ENCODE data around the gene ITGB2.

The ITGB2 gene

GRCh38 chr21:44920694-44921604 is at the start of gene ITGB2:
Gene ITGB2, minus strand, starts transcription at chr21:44920899. Its CDS starts 10,117 bp downstream, at chr21:44910782.
- DNase-seq, result peak; percentile 48

DNA sequence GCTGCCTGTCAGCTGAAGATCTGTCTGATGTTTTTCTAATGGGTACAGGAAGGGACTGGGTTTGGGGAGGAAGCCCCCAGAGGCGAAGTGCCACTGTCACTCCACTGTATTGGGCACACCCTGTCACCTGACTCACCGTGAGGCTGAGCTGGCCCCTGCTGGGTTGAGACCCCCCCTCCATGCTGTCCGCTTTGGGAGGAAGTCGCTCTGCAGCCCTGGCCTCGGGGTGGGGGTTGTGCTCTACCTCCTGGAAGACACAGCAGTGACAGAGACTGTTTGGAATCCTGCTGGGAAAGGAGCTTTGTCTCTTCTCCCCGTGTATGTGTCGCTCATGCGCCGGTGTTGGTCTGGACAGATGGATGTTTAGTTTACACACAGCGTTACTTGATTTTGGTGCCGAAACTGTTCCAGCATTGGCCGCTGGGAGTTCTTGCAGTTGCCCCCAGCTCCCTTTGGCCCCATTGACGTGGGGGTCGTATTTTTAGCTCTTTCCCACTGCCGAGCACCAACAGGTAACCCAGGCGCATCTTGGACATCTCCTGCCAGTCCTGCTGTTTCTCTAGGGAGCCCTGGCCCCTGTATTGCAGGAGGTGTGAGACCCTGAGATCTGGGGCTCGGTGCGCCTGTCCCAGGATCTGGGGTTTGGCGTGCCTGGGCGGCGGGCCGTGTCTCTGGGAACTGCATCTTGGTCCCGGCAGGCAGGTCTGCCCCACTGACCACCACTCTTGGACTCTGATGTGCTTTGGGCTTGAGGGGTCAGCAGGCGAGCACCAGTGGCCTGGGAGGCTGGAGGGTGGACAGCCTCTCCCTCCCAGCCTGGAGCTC is 49.4 kb upstream of the ITGB2 start:
- DNase-seq, result no peak

DNA sequence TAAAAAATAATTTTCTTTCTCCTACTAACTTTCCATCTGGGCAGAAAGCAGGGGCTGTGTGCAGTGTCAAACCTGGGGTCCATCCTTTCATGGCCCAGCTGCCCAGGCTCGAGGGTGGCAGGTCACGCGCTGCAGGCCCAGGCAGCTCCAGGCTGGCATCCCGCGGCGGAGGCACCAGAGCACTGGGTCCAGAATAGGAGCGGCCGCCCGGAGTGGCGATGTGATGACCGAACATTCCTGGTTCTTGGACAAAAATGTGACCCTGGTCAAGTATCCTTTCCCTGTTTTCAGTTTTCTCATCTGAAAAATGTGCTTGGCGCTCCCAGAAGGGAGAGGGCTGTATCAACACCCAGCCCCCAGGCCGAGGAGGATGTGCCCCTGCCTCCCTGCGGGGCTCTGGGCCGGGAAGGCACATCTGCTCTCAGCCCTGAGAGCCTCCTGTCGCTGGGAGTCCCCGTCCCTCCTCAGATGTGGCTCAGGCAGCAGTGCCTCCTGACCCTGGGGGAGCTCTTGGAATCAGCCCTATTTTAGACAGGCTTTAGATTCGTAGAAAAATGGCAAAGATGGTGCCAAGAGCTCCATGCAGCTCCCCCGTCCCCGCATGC is 48.5 kb upstream of the ITGB2 start:
- no peak for DNase-seq

DNA sequence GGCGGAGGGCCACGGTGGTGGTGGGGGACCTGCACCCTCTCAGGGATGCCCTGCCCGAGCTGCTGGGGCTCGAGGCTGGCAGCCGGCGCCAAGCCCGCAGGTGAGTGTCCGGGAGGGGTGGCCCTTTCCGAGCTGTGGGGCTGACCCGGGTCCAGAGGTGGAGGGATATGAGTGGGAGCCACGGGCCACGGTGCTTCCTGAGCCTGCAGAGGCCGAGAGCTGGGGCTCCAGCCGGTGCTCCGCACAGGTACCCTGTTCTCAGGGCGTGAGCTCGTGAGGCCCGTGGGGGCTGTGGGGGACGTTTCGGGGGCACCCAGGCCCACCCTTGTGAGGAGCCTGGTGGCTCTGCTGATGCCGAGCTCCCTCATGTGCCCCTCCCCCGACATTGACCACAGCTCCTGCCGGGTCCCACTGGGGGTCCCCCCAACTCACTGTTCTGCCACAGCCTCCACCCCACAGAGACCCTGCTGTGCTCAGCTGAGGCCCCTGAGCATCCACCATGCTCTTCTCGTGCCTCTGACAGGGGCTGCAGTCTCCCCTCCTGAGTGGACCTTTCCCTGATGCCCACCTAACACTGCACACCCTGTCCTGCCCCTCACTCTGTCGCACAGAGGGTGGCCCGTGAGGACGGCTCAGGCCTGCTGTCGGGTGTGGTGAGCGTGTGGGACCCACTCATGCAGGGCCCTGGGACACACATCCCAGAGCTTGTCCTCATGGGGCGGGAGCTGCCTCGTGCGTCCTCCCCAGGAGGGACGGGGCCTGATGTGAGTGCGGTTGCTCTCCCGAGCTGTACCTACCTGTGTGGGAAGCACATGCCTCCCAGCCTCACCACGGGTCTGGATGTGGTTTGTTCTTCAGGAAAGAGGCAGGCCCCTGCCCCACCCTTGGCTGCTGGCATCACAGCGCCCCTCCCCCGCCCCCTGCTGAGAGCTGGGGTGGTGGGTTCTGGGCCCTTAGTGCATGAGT is 46.7 kb upstream of the ITGB2 start:
- no peak for DNase-seq

GRCh38 chr21:44966135-44967081 is 45.7 kb upstream of the ITGB2 start:
- no peak for DNase-seq

DNA sequence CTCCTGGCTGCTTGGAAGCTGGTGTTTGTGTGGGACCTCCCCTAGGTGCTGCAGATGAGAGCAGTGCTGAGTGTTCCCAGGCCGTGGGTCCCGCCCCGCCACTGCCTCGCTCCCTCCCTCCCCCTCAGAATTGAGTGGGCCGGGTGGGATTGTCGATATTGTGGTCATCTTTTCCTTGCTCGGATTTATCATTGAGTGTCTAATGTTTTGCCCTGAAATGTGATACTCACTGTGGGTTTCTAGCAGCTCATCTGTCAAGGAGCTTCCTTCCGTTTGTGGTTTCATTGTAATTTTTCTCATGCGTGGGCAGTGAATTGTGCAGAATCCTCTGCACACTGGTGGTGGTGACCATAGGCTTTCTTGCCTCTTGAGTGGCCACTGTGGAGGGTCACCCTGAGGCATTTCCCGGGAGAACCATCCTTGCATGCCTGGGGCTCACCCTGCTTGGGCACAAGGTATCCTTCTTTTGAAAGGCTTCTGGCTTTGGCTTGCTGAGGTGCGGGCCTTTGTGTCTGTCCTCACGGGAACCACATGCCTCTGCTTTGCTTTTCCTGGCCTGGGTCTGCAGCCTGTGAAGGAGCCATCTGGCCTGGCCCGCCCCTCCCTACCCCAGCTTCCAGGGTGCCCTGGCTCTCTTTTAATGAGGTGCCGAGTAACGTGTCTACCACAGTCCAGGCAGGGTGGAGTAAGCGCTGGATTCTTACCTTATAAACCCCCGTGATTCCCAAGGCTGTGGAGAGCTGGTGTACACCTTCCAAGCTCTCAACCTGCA is 44.7 kb upstream of the ITGB2 start:
- no peak for DNase-seq

DNA sequence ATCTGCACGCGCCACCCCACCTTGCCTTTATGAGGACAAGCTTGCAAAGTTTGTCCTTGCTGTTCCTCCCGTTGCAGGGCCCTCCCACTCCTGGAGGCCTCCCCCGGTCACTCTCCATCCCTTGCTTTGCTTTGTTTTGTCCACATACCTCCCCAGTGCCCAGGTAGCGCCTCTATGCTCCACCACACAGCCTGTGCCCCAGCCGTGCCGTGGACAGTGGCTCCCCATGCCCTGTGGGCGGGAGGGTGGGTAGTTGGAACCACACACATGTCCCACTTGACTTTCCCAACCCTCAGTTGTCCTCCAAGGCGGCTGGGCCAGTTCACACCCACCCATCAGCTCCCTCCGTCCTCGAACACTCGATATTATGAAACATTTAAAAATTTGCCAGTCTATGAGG is 43.7 kb upstream of the ITGB2 start:
- DNase-seq, result no peak

GRCh38 chr21:44962403-44962966 is 41.8 kb upstream of the ITGB2 start:
- no peak for DNase-seq

DNA sequence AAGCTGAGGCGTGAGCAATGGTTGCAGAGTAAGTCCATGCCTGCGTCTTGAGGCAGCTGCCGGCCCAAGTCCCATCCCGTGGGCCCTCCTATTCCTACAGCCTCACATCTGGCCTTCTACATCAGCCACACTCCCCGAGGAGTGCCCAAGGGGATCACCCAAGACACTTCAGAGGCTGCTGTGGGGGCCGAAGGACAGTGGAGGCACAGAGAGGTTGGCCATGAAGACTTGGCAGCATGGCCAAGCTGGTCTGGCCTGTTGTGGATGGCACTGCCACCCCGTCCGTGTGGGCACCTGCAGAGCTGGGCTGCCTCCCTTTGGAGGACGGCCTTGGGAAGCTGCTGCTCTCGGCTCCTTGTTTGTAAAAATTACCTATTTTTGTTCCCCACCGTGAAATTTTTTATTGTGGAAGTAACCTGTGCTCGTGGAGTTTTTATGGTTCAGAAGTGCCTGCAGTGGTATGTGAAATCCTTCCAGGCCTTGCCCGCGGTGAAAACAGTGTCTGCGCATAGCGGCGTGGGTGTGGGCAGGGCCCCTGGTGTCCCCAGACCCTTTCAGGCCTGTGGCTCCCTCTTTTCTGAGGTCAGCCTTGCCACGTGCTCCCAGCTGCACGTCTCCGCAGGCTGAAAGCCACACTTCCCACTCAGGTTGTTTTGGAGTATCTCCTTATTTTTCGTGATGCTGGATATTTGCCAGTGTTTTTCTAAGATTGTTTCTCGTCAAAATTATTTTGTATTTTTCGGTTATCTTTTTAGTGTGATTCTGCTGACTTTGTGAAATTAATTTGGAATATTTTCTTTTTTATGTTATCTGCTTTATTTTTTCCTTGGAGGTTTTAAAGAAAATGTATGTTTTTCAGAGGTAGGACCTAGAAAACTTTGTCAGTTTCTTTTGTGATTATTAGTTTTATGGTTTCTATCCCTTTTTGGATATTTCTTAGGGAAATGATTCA is 39.7 kb upstream of the ITGB2 start:
- no peak for DNase-seq

GRCh38 chr21:44959376-44960091 is 38.8 kb upstream of the ITGB2 start:
- no peak for DNase-seq

GRCh38 chr21:44958471-44959191 is 37.9 kb upstream of the ITGB2 start:
- no peak for DNase-seq

DNA sequence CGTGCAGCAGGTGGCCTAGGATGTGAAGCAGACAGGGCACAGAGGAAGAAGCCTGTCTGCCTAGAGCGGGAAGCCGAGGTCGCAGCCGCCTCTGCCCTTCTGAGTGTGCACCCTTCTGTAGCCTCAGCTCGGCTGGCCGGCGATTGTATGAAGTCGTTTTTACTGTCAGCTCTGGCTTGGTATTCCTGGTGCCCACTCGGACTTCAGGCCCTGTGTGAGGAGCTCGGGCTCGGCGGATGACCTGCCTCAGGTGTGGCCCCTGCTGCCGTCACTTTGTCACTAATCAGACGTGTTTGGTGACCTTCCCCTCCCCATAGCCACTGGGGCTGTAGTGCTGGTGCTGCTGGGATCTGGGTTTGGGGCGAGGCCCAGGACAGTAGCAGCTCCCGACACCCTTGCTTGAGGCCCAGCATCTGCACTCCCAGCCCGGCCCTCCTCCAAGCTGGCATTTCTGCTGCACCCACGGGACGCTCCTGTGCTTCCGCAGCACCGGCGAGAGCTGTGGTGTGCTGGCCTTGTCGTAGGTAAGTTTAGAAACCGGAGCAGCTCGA is 37.3 kb upstream of the ITGB2 start:
- no peak for DNase-seq

- no peak for DNase-seq
Measured at GRCh38 chr21:44957047-44957831, 36.5 kb upstream of the ITGB2 start.

GRCh38 chr21:44956356-44957046 is 35.8 kb upstream of the ITGB2 start:
- DNase-seq, result no peak

DNA sequence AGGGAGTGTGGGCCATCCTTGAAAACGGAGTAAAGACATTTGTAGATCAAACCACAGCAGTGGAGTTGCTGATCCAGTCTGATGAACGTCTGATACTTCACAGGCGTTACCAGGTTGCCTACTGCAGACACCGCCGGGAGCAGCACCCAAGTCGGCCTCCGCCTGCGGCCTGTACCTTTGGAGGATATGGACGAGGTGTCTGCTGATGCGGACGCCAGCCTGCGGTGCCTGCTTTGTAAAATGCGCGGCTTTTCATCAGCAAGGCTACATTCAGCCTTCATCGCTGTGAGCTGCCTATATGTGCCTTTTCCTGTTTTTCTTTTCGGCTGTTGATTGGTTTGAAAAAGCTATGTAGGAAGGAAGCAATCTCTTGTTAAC is 35.1 kb upstream of the ITGB2 start:
- no peak for DNase-seq

Data from activated T-cell treated with anti-CD3 and anti-CD28 coated beads, Interleukin-2, amount 50 U/mL, for 1 hour (primary cell).